NCI-H510A treated with DMSO at 0.1 percent for 48 hours (cell line): Measurements from ENCODE around the gene PTPRK.

ENCODE experiments used
- DNase-seq: peaks from one replicate; lab custom pipeline; 2025; lab: John Stamatoyannopoulos, UW

PTPRK gene

DNA sequence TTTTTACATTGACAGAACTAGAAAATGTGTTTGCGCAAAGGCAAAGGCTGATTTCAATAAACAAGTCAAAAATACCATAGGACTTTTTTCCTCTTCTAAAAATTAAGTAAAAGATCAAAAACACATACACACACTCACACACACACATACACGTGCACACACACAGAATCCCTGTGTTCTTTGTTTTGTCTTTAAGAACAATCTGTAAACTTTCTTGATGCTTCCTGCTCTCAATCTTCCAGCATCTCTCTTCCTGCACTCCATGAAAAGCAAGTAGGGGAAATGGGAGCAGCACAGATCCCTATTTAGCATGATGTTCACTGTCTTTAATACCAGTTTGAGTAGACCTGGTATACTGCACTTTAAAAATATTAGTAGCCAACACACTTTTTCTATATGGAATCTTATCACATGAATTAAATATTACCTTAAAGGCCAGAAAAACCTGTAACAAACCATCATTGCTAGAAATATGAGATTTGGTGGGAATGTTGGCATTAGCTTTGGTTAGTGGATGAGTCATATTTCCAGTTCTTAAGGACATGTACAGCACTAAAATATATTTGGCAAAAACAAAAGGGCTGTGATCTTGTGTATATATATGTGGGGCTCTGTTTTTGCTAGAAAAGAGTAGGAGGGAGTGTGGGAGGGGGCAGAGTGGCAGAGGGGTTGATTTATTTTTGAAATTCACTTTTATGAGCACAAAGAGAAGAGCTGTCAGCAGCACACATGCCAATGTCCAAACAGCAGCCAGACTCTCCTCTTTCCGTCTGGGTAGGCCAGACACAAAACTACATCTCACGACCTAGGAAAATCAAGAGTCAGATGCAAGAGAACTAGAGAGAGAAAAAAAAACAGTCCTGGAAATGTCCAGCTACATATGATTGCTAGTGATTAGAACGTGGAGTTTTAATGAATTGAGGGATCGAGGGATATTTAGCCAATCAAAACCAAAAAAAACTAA lies 4.6 kb downstream of the PTPRK start:
- no peak for DNase-seq

DNA sequence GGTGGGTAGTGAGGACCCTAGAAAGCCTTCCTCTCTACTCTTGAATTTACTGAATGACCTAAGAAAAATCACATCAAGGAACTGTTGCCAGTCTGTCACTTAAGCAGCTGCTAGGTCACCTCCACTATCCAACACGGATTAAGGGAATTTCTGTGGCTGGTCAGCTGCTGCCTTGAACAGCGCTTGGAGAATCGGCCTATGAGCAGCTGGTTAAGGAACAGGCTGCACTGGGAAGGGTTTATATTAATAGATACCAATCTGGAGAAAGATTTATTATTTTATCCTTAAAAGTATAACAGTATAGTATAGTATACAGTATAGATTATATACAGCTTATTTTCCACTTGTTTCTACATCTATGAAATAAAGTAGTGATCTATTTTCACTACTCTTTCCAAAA lies 6.5 kb downstream of the PTPRK start:
- DNase-seq: no peak

DNA sequence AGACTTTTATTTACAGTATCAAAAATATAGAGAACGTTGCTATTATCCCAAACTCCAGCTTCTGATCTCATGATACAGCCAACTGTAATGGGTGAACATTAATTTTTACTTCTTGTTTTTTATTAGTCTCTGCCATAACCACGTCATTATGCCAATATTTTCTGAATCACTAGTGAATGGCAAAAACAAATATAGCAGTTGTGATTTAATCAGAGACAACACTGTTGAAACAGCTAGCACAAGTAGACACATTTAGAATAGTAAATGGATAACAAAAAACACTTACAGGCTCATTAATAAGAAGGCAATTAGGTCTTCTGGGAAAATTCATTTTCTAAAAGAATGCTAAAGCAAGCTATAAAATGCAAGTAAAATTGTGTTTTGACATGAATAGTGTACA lies 8.1 kb downstream of the PTPRK start:
- DNase-seq: no peak

DNA sequence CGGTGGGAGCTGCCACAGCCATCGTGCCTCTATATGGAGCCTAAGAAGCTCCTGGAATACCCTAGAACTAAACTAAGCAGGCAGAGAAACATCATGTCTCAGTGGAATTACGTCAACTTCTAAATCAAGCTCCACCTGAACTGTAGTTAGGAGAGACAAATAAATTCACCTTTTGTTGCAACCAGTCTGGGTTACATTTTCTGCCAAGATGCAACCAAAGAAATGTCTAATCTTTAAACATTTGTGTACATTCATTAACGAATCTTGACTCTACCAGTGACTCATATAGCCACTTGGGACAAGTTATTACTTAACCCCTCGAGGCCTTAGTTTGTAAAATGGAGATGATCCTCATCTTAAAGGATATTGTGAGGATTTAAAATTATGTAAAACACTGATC lies 8.9 kb downstream of the PTPRK start:
- DNase-seq: no peak

DNA sequence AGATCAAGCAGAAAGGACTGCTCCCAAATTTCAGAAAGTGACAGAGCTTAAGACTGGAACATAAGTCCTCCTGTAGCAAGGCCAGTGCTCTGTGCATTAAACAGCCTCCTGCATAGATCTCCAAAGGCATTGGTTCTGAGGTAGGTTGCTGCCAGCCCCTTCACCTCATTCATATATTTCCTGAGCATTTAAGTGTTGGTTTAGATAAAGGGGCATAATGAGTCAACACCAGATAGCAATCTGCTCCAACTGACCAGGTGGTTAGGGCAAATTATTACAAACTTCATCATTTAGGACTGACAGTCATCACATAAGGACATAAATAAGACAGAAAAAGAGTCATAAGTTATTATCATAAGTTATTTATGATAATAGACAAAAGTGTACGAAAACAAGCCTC lies 10.7 kb downstream of the PTPRK start:
- no peak for DNase-seq

DNA sequence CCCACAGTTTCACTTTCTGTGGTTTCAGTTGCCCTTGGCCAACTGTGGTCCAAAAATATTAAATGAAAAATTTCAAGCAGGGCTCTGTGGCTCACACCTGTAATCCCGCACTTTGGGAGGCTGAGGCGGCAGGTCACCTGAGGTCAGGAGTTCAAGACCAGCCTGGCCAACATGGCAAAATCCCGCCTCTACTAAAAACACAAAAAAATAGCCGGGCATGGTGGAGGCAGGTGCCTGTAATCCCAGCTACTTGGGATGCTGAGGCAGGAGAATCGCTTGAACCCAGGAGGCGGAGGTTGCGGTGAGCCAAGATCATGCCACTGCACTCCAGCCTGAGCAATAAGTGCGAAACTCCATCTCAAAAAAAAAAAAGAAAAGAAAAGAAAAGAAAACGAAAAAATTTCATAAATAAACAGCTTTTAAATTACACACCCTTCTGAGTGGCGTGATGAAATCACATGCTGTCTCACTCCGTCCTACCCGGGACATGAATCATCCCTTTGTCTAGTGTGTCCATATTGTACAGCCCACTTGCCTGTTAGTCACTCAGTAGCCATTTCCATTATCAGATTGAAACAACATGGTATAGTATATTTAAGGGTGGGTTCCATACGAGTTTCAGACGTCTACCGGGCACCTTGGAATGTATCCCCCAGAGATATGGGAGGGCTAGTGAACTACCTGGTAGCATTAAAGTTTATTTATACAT lies 11.7 kb downstream of the PTPRK start:
- no peak for DNase-seq

DNA sequence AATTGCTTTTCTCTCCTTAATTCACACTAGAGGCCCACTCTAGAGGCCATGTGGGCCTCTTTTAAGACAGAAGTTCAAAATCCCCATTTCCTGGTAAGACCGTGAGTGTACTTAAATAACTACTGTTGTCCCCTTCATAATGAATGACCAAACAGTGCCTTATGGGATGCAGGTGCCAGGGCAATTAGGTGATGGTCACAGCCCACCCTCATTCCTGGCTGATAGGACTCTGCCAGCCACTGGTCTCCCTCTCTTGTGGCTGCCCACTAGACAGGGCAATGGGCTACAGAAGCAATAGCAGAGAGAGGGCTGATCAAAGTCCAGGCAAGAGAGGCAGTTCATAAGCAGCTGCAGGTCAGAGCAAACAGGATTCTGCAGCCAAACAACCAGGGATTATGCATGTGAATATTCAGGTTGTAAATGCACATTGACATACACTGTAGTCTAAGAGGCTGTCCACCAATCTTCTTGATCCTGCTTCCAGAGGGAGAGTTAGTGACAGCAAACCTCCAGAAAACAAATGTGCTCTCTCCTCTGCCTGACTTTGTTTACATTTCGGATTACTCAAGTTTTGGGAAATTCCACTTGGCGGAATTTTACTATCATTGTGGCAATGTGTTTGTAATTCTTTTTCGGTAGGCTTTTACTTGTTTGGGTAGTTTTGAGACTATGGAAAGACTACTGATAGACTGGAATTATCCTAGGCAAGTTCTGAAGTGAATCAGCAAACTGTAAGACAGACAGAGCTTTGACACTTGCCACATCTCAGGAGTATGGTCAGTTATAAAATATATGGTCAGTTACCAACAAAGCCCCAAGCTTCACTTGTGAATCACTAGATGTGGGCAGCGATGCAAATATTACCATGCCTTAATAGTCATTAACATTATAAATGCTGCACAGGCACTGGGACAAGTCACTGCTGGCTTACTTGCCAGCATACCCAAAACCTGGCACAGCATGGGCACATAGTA lies 12.8 kb downstream of the PTPRK start:
- no peak for DNase-seq

DNA sequence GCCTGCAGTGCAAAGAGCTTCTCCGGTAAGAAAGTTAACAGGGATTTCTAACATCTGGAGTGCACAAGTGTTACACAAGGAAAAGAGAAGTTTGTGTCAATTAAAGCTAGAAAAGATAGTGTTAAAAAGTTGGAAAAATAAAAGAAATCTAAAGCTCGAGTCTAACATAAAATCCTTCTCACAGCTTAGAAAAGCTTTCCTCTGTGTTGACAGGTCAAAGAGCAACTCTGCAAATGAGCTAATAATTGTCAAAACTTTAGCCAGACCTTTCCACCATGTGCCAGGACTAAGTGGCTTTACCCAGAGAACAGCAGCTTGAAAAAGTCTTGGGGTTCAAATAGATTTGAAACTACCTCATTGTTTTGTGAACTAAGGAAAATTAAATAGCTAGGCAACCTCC lies 14.8 kb downstream of the PTPRK start:
- DNase-seq: no peak

DNA sequence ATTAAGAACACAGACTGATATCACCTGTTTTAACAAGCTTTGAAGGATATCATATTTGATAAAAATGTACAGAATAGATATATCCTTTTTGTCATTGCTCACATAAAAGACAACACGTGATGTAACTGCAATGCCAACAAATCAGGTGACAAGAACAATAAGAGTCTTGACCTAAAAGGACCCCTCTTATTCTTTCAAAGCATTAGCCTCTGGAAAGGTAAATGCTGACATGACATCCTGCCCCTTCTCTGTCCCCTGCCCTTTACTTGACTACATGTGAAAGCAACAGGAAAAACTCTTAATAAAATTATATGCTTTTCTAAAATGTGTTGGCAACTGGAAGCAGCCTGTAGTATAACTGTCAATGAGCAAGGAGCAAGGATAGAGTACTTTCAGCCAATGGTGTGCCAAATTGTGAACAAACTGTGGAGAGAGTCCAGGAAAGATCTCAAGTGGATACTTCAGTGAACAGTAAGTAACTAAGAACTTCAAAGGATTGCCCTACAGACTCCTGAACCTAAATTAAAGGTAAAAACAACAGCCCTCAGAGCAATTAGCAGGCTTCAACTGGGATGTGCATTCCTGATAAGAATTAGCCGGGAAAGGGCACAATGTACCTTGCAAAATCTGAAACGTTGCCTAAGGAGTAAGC lies 16.3 kb downstream of the PTPRK start:
- no peak for DNase-seq

DNA sequence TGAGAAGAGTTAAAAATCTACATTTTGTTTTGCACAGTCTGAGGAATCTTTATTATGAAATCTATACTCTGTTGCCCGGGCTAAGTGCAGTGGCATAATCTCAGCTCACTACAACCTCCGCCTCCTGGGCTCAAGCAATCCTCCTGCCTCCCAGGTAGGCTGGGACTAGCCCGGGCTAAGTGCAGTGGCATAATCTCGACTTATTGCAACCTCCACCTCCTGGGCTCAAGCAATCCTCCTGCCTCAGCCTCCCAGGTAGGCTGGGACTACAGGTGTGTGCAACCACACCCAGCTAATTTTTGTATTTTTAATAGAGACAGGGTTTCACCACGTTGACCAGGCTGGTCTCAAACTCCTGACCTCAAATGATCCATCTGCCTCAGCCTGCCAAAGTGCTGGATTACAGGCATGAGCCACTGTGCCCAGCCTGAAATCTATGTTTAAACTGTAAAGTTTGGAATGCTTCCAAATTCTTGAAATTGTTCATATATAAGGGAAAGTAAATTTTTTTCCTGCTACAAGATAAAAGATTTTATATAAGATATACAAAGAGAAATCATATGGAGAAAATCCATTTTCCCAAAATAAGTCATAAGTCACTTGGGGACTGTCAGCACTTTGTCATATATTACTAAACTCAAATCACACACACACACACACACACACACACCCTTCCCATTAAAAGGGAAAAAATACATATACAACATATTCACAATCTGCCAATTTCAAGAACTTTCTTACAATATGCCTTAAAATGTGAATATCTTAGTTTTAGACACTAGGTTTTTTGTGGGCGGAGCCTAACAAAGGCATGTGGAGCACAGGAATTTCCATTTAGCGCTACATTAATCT lies 19.4 kb downstream of the PTPRK start:
- DNase-seq: no peak

DNA sequence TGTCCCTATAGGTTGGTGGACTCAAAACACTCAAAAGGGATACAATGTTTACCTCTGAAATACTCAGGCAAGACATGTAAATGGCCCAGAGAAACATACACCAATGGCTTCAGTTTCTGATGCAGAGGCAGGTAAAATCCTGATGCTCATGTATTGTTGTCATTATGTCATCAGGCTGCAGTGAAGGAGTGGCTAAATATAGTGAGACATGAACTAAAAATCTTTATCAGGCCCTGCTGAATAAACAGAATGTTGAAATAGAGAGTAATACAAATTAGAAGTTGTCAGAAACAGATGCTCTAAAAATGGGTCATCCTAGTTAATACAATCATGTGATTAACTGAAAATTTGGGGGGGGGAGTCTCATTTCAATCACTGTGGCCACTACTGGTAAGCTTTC lies 20.4 kb downstream of the PTPRK start:
- no peak for DNase-seq

DNA sequence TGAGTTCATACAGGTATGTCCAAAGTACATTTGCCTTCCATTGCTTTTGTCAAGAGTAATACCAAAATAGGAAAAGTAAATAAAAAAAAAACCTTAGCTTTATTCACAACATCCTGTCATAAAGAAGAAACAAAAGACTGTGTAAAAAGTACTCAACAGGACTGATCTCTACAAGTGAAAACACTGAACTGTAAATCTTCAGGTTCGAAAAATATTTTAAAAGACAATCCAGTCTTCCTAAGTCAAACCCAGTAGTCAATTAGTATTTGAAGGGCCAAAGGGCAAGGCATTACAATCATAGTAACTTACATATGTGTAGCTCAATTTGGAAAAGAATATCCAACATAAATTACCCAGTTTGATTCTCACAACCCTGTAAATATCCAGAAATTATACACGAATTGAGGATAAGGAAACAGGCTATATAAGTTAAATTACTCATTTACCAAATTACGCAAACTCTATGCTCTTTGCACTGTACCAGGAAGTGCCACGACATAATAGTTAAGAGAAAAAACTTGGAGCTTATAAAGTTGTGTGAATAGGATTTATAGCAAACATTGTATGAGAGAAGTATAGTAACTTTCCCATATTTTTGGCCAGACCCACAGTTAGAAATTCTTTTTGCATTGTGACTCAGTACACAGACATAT lies 21.2 kb downstream of the PTPRK start:
- no peak for DNase-seq

DNA sequence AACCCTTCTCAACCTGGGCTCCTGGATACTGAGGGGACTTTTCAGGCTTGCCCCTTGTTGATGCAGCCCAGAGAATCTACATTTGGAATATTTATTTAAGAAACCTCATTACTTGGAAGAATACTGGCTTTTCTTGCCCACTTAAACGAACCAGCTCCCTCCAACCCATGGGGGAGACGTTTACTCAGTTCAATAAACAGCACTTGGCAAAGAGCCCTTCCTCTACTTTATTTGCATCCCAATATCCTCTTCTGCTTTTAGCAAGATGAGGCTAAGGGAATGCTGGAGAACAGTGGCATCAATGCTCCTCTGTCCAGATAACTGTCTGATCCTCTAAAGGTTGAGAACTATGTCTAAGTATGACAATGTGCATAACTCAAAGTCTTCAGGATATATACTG lies 22.2 kb downstream of the PTPRK start:
- DNase-seq: no peak

DNA sequence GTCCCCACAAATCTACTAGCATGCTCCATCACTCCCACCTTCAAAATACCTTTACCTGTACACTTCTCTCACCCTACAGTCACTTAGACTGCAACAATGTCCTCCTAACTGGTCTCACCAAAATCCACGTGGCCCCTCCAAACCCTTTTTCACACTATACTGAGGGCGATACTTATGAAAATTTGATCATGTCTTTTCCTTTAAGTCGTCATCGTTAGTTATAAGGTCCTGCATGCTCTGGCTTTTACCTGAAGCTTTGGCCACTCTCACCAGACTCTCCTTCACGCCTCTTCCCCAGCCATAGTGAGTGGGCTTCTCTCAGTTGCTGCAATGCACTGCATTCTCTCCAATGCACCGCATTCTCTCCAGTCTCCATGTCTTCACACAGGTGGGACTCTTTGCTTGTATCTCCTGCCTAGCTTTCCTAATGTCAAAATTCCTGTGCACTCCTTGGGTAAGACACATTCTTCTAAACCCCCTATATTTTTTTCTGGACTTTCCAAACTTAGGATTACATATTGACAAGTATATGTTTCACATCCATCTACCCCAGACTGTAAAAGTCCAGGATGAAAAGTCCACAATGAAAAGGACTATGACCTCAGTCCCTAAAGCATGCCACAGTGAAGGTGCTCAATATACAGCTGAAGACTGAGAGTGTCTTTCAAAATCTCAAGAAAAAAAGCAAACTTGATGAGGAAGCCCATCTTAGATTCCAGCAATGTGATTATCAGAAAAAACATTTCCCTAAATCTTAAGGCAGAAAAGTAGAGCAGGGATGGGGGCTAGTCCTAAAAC lies 24.7 kb downstream of the PTPRK start:
- DNase-seq: no peak

DNA sequence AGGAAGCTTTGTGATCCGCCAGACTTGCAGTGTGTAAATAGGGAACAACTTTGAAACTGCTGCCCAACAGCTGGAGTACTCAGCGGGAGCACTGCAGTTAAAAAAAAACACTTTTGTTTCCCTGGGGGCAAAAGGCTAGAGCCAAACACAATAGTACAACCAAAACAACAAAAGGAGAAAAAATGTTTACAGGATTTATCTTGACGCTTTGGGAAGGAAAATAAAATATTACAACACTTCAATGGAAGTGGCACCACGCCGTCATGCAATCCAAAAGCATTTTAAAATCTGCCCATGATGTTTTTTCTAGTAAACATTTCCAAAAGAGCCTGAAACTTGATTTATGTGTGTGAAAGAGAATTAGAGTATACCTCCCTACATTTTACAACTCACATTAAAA lies 26.0 kb downstream of the PTPRK start:
- DNase-seq: no peak

DNA sequence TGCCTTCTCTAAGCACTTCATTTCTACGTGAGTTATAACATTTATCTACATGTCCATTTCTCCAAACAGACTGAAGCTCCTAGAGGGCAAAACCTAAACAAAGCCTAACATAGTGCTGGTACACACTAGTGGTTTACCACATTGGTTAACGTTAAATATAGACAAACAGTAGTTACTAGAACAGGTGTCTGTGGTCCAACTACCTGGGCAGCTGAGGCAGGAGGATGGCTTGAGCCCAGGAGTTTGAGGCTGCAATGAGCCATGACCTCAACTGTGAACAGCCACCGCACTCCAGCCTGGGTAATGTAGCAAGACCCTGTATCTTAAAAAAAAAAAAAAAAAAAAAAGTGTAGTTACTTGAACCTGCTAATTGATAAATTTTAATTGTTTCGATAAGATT lies 26.5 kb downstream of the PTPRK start:
- DNase-seq: peak; percentile 26

DNA sequence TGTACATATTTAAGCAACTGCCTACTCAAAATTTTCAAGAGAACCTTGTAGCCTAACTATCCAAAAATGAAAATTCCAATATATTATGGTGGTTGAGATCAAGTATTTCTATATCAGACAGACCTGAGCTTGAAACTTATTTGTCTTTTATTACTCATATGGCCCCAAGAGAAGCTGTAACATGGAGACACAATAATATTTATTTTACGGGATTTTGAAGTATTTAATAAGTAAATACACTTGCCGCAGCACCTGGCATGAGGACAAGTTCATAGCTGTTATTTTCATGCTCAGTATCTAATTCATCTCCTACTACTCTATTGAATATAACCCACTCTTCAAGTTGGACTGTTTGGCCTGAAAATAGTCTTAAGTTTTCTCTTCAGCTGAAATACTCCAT lies 28.0 kb downstream of the PTPRK start:
- peak; percentile 30 for DNase-seq

DNA sequence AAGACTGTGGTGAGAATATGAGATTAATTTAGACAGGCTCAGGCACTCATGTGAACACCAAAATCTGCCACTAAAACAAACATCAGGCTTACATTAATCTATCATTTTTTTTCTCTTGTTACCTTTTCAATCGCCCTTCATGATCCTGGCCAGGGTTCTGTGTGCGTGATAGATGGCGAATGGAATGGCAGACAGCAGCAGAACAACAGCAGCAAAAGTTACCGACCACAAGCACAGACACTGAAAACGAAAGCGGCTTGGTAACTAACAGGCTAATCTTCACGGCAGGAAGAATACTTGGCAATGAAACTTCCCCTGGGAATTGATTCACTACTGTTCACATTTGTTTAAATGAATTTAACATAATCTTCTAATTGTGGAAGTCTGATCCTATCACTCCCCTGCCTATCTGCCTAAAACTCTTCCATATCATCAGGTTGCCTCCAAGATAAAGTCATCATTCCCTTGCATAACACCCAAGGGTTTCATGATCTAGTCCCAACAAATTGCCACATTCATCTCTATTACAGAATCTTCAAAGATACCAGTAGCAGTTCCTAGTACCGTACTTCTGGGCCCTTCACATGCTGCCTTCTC lies 28.7 kb downstream of the PTPRK start:
- no peak for DNase-seq

DNA sequence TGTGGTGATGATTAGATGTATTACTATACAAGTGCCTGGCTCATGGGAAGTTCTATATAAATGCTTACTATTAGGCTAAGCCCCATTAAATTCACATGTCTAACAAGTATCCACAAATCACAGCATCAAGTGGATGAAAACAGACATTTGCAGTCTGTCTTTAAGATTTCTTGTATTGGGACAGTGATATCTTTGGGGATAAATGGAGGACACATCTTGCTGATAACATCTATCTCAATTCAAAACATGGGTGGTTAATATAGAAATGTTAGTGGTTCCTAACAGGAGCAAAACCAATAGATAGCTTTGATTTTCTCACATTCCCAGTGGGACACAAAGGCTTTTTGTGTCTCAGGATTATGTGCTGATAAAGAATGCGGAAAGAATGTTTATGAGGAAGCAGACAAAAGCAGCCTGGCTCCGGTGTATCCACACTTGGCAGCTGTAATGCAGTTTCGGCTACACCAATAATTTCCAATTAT lies 29.3 kb downstream of the PTPRK start:
- DNase-seq: no peak
